Stomach (tissue), 9 donors: ENCODE measurements around the gene THSD4. TPM values are rescaled to one million over a fixed set of nuclear protein-coding genes. Genes with fewer than 3 reads are reported as not detected.

Experiments
- DNase-seq, 2 donors: peaks; one replicate each; pipeline versions ENCODE4 v3.0.0 to v3.0.0-alpha.2; 2013 to 2019
- H3K27ac ChIP-seq, 5 donors: fragments of 200-600 bp in 4 of 5; sonication (generic) in 4 of 5; one replicate each; pipeline ENCODE4 v1.5.1; 2013 to 2019; ENCODE audit warnings: mild to moderate bottlenecking in 1 of 5, moderate library complexity in 1 of 5
- H3K27me3 ChIP-seq, 3 donors: fragments of 200-600 bp; sonication (generic); one replicate each; pipeline ENCODE4 v1.5.1; 2017 to 2019; ENCODE audit warnings: mixed run types in 1 of 3
- H3K36me3 ChIP-seq, 4 donors: fragments of 200-600 bp; sonication (generic); 1 replicate in 3 of 4; 2 replicates in 1 of 4; pipeline ENCODE4 v1.5.1; 2016 to 2019
- H3K4me1 ChIP-seq, 4 donors: fragments of 200-600 bp; sonication (generic); one replicate each; pipeline ENCODE4 v1.5.1; 2016 to 2019
- H3K4me3 ChIP-seq, 4 donors: fragments of 200-600 bp; sonication (generic) in 3 of 4; one replicate each; pipeline ENCODE4 v1.5.1; 2016 to 2019; ENCODE audit warnings: mild to moderate bottlenecking in 1 of 4
- H3K9me3 ChIP-seq, 4 donors: fragments of 200-600 bp; sonication (generic); one replicate each; pipeline ENCODE4 v1.5.1; 2016 to 2019
- EP300 ChIP-seq: sonication (generic); formaldehyde crosslinking; IDR thresholded peaks from one replicate; pipeline ENCODE4 v1.6.1; 2017; ENCODE audit warnings: antibody characterized with exemption
- POLR2A ChIP-seq, 4 donors: fragments of 450-650 bp; IDR thresholded peaks; one replicate each; pipeline ENCODE4 v1.6.1; 2016; ENCODE audit warnings: antibody characterized with exemption in 4 of 4, control low read depth in 2 of 4, mild to moderate bottlenecking in 1 of 4, moderate library complexity in 1 of 4
- POLR2AphosphoS5 ChIP-seq, 3 donors: sonication (generic); formaldehyde crosslinking; IDR thresholded peaks; one replicate each; pipeline ENCODE4 v1.6.1; 2016; ENCODE audit warnings: antibody characterized with exemption in 3 of 3
- WGBS, 5 donors: extraction: QIAGEN DNeasy Blood & Tissue Kit in 3 of 5; methylation state at CpG; one replicate each; pipeline versions ENCODE4 v1.1.5 to v1.1.7; 2013 to 2018; 5-methylcytosine and 5-hydroxymethylcytosine counted together
- intact Hi-C: fragments of 100-400 bp; cut with DNase I; formaldehyde crosslinking; loops from one replicate; pipeline ENCODE4 v1.15.1; 2023; ENCODE audit warnings: low total_unique reads
- polyA plus RNA-seq, 3 donors: library from polyadenylated mRNA; stranded (reverse); fragments of 200-250 nt; gene quantifications; one replicate each; pipeline ENCODE4 v1.2.3, GENCODE V29; 2013
- total RNA-seq, 5 donors: library from RNA; depleted of rRNA; stranded (reverse); fragments of >200 nt; gene quantifications; one replicate each; pipeline versions ENCODE4 v1.1.0 to v1.2.3, GENCODE V29; 2014 to 2016
- TF ChIP-seq, protein P1 (sequence below), 7 experiments: fragments of 450-650 bp in 4 of 7; fragments of 200-600 bp in 3 of 7; sonication (generic) in 3 of 7; IDR thresholded peaks; one replicate each; pipeline ENCODE4 v1.5.1; 2016 to 2019; ENCODE audit warnings: antibody characterized with exemption in 7 of 7, control low read depth in 2 of 7, mild to moderate bottlenecking in 1 of 7
- donor health status: healthy with polysubstance abuse.
- donor health status: Bipolar disorder and iron deficiency.
- donor health status: healthy.

The THSD4 gene
- total and polyA plus RNA-seq, 8 donors: 1.8 to 79.4 (median 22.0) TPM

GRCh38 chr15:71334434-71334833 is 219.2 kb downstream of the THSD4 start:
- Histone ChIP-seq H3K4me3 (no peak overlapping the region), H3K36me3 (no peaks in the 10 kb centered on the region), H3K27ac (peak overlapping the region in 3 of 5 donors; percentile 8 to 68 (median 62)), H3K9me3 (no peaks in the 10 kb centered on the region), H3K27me3 (no peaks in the 10 kb centered on the region), H3K4me1 (peaks cover 12 to 71% (median 20%) of the 10 kb centered on the region in 4 donors)
- DNase-seq: no peak
- TF ChIP-seq POLR2A (IDR thresholded peaks at IDR 0.05): no peak
- TF ChIP-seq, protein P1, sequence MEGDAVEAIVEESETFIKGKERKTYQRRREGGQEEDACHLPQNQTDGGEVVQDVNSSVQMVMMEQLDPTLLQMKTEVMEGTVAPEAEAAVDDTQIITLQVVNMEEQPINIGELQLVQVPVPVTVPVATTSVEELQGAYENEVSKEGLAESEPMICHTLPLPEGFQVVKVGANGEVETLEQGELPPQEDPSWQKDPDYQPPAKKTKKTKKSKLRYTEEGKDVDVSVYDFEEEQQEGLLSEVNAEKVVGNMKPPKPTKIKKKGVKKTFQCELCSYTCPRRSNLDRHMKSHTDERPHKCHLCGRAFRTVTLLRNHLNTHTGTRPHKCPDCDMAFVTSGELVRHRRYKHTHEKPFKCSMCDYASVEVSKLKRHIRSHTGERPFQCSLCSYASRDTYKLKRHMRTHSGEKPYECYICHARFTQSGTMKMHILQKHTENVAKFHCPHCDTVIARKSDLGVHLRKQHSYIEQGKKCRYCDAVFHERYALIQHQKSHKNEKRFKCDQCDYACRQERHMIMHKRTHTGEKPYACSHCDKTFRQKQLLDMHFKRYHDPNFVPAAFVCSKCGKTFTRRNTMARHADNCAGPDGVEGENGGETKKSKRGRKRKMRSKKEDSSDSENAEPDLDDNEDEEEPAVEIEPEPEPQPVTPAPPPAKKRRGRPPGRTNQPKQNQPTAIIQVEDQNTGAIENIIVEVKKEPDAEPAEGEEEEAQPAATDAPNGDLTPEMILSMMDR (IDR thresholded peaks at IDR 0.05): no peak
- TF ChIP-seq EP300: no peak
- no peak for TF ChIP-seq POLR2AphosphoS5 (IDR thresholded peaks at IDR 0.05)
- intact Hi-C loops: no loop called here
- 77 to 95% (median 94%) methylated on average over 2 of the region's 2 CpGs for WGBS, 5 donors

DNA sequence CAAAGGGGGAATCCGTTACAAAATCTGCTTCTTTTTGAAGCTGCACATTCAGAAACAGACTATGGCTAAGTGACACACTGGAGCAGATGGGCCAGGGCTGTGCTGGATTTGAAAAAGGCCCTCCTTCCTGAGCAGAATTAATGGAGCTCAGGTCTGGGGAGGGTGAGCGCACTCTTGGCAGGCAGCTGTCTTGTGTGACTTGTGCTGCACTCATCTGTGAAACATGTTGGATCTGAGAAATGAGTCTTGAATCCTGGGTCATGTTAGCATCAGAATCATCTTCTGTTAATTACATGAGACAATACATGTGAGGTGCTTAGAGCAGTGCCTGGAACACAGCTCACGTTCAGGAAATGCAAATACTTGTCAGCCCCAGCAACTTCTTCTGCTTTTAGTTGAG is 219.6 kb downstream of the THSD4 start:
- TF ChIP-seq POLR2AphosphoS5 (IDR thresholded peaks at IDR 0.05) (no peak), POLR2A (IDR thresholded peaks at IDR 0.05) (no peak), EP300 (no peak)
- TF ChIP-seq, protein P1 (IDR thresholded peaks at IDR 0.05): no peak
- peaks cover 12 to 67% (median 18%) of the 10 kb centered on the region in 4 donors for H3K4me1 ChIP-seq
- H3K36me3 ChIP-seq: no peaks in the 10 kb centered on the region
- WGBS, 5 donors: 75 to 85% (median 78%) methylated on average over 3 of the region's 3 CpGs
- H3K4me3 ChIP-seq: no peak overlapping the region
- no peaks in the 10 kb centered on the region for H3K9me3 ChIP-seq
- intact Hi-C loops: no loop called here
- no peak for DNase-seq
- H3K27me3 ChIP-seq: no peaks in the 10 kb centered on the region
- peak overlapping the region in 3 of 5 donors; percentile 8 to 68 (median 62) for H3K27ac ChIP-seq

DNA sequence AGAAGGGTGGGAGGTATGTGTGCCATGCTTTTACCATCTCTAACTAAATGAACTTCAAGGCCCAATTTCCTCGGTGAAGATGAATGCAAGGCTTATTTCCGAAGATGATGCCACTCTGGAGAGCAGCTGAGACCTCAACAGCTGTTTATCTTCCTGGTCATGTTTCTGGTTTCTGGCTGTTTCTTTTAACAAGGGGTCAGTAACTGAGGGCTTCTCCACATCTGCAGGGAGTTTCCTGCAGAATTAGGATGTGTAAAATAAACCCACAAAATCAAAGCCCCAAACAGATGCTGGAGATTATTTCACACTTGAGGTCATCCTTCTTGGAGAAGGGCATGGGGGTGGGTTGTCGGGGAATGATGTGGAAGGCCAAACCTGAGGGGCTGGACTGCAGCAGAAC is 220.3 kb downstream of the THSD4 start:
- intact Hi-C loops: no loop called here
- H3K4me3 ChIP-seq: no peak overlapping the region
- H3K4me1 ChIP-seq: peaks cover 12 to 62% (median 17%) of the 10 kb centered on the region in 4 donors
- no peaks in the 10 kb centered on the region for H3K36me3 ChIP-seq
- DNase-seq: peak in 1 of 2 donors; percentile 42
- no peaks in the 10 kb centered on the region for H3K9me3 ChIP-seq
- H3K27me3 ChIP-seq: no peaks in the 10 kb centered on the region
- TF ChIP-seq EP300 (no peak), POLR2AphosphoS5 (IDR thresholded peaks at IDR 0.05) (no peak), POLR2A (IDR thresholded peaks at IDR 0.05) (no peak)
- TF ChIP-seq, protein P1 (IDR thresholded peaks at IDR 0.05): no peak
- H3K27ac ChIP-seq: peak overlapping the region in 3 of 5 donors; percentile 15 to 68 (median 62)
- WGBS, 5 donors: 73 to 81% (median 77%) methylated on average over 3 of the region's 3 CpGs

GRCh38 chr15:71336671-71337070 is 221.4 kb downstream of the THSD4 start:
- Histone ChIP-seq H3K4me1 (peaks cover 12 to 53% (median 14%) of the 10 kb centered on the region in 4 donors), H3K9me3 (no peaks in the 10 kb centered on the region), H3K27ac (peak overlapping the region in 4 of 5 donors; percentile 6 to 68 (median 51)), H3K27me3 (no peaks in the 10 kb centered on the region), H3K36me3 (no peaks in the 10 kb centered on the region), H3K4me3 (no peak overlapping the region)
- intact Hi-C loops: no loop called here
- DNase-seq: no peak
- no peak for TF ChIP-seq EP300
- TF ChIP-seq POLR2AphosphoS5 (IDR thresholded peaks at IDR 0.05): no peak
- no peak for TF ChIP-seq POLR2A (IDR thresholded peaks at IDR 0.05)
- TF ChIP-seq, protein P1 (IDR thresholded peaks at IDR 0.05): no peak
- WGBS, 5 donors: 47 to 65% (median 50%) methylated on average over 3 of the region's 3 CpGs
